PC-9 (cell line): Measurements from ENCODE around the gene MCOLN1. TPM values are rescaled to one million over a fixed set of nuclear protein-coding genes. Genes with fewer than 3 reads are reported as not detected.

Source experiments
- BruUV-seq: library from RNA; stranded (reverse); fragments of 400-500 nt; replicated peaks from 2 replicates; lab custom pipeline; 2021; lab: Mats Ljungman, UMichigan
- CTCF ChIA-PET: fragments of 300-600 bp; sonication (Branson Sonifier 250); formaldehyde crosslinking; loops from one replicate; lab custom pipeline; 2022; ENCODE audit warnings: antibody characterized with exemption; lab: Charles Lee
- POLR2A ChIA-PET: fragments of 300-600 bp; sonication (Branson Sonifier 250); formaldehyde crosslinking; loops from one replicate; lab custom pipeline; 2022; ENCODE audit warnings: antibody characterized with exemption; ENCODE audit not compliant: unreplicated experiment; lab: Charles Lee
- DNase-seq, 2 experiments: peaks; one replicate each; pipeline versions ENCODE4 v3.0.0 to v3.0.0-alpha.2; 2015 to 2022; ENCODE audit warnings: mixed read lengths in 1 of 2
- H2AFZ ChIP-seq: fragments of 200-600 bp; sonication (generic); 2 replicates; pipeline ENCODE4 v1.8.1; 2017; ENCODE audit warnings: antibody characterized with exemption
- H3F3A ChIP-seq: fragments of 200-600 bp; sonication (generic); 2 replicates; pipeline ENCODE4 v1.8.1; 2017; ENCODE audit warnings: antibody characterized with exemption, mild to moderate bottlenecking, low read depth; ENCODE audit not compliant: insufficient read depth
- H3K27ac ChIP-seq: fragments of 200-600 bp; sonication (generic); 2 replicates; pipeline ENCODE4 v1.6.1; 2016; ENCODE audit warnings: mixed run types
- H3K27me3 ChIP-seq: fragments of 200-600 bp; sonication (generic); 2 replicates; pipeline ENCODE4 v1.6.1; 2016; ENCODE audit warnings: low read depth, mixed run types; ENCODE audit not compliant: insufficient read depth
- H3K36me3 ChIP-seq: fragments of 200-600 bp; sonication (generic); 2 replicates; pipeline ENCODE4 v1.6.1; 2016; ENCODE audit warnings: low read depth, mixed run types
- H3K4me1 ChIP-seq: fragments of 200-600 bp; sonication (generic); replicated peaks from 2 replicates; pipeline ENCODE4 v1.6.1; 2016; ENCODE audit warnings: mixed run types; ENCODE audit not compliant: insufficient read depth
- H3K4me2 ChIP-seq: fragments of 200-600 bp; sonication (generic); 2 replicates; pipeline ENCODE4 v1.6.1; 2017; ENCODE audit warnings: mixed run types
- H3K4me3 ChIP-seq: fragments of 200-600 bp; sonication (generic); 2 replicates; pipeline ENCODE4 v1.6.1; 2016; ENCODE audit warnings: mixed run types
- H3K79me2 ChIP-seq: fragments of 200-600 bp; sonication (generic); 2 replicates; pipeline ENCODE4 v1.6.1; 2017; ENCODE audit warnings: low read depth, mixed run types
- H3K9me2 ChIP-seq: fragments of 200-600 bp; sonication (generic); 2 replicates; pipeline ENCODE4 v1.8.1; 2017; ENCODE audit warnings: mild to moderate bottlenecking; ENCODE audit not compliant: insufficient read depth
- H3K9me3 ChIP-seq: fragments of 200-600 bp; sonication (generic); 2 replicates; pipeline ENCODE4 v1.8.1; 2016; ENCODE audit warnings: low read depth; ENCODE audit not compliant: insufficient read depth
- H4K20me1 ChIP-seq: fragments of 200-600 bp; sonication (generic); 2 replicates; pipeline ENCODE4 v1.8.1; 2017; ENCODE audit not compliant: insufficient read depth
- CTCF ChIP-seq: fragments of 200-600 bp; sonication (generic); conservative IDR thresholded peaks from 2 replicates; pipeline ENCODE4 v1.6.1; 2017; ENCODE audit warnings: mixed run types, antibody characterized with exemption, mild to moderate bottlenecking, moderate library complexity
- EZH2 ChIP-seq: fragments of 200-600 bp; sonication (generic); IDR thresholded peaks from 2 replicates; pipeline ENCODE4 v1.8.0; 2017; ENCODE audit warnings: antibody characterized with exemption, low read depth
- intact Hi-C: fragments of 100-400 bp; cut with micrococcal nuclease; formaldehyde crosslinking; loops from one replicate; pipeline ENCODE4 v1.10.0; 2022; ENCODE audit not compliant: unreplicated experiment
- total RNA-seq: library from RNA; stranded (reverse); gene quantifications from 2 replicates; pipeline ENCODE4 v1.2.3, GENCODE V29; 2021

The MCOLN1 gene
- total RNA-seq, 1 experiment from 2014 or later, result 16.0 TPM

GRCh38 chr19:7542556-7543348 is 20.3 kb downstream of the MCOLN1 start:
- BruUV-seq, result no TSS peak
- peaks cover 10% of the 10 kb centered on the region; the same call in 1 of the 2 replicates for H3K36me3 ChIP-seq
- H4K20me1 ChIP-seq, result no peaks in the 10 kb centered on the region
- H3K9me3 ChIP-seq, result no peaks in the 10 kb centered on the region
- ChIA-PET POLR2A (no interaction called here), CTCF (no interaction called here)
- no peak overlapping the region for H3K4me3 ChIP-seq
- peaks cover 13% of the 10 kb centered on the region; the same call in 1 of the 2 replicates for H3F3A ChIP-seq
- no peaks in the 10 kb centered on the region for H3K9me2 ChIP-seq
- H3K4me1 ChIP-seq, result no peaks in the 10 kb centered on the region
- H2AFZ ChIP-seq, result no peak overlapping the region
- no peak overlapping the region for H3K4me2 ChIP-seq
- intact Hi-C loops, result no loop called here
- no peak for TF ChIP-seq EZH2
- no peak for TF ChIP-seq CTCF
- H3K27me3 ChIP-seq, result no peaks in the 10 kb centered on the region
- DNase-seq, result no peak
- no peak overlapping the region for H3K27ac ChIP-seq
- no peaks in the 10 kb centered on the region for H3K79me2 ChIP-seq

- DNase-seq, result no peak
These were observed 22.2 kb downstream of the MCOLN1 start for GRCh38 chr19:7544626-7545025.

GRCh38 chr19:7545300-7545699 is 22.9 kb downstream of the MCOLN1 start:
- H4K20me1 ChIP-seq, result no peaks in the 10 kb centered on the region
- 0 out of 2 replicates have a peak, but pooled peaks cover 10% of the 10 kb centered on the region for H3K36me3 ChIP-seq
- BruUV-seq, result no TSS peak
- DNase-seq, result no peak
- ChIA-PET CTCF (no interaction called here), POLR2A (no interaction called here)
- H2AFZ ChIP-seq, result no peak overlapping the region
- H3K4me3 ChIP-seq, result no peak overlapping the region
- TF ChIP-seq CTCF (no peak), EZH2 (no peak)
- H3K27me3 ChIP-seq, result no peaks in the 10 kb centered on the region
- H3K9me2 ChIP-seq, result no peaks in the 10 kb centered on the region
- no peak overlapping the region for H3K4me2 ChIP-seq
- H3K79me2 ChIP-seq, result no peaks in the 10 kb centered on the region
- no peaks in the 10 kb centered on the region for H3K9me3 ChIP-seq
- H3K4me1 ChIP-seq, result no peaks in the 10 kb centered on the region
- H3K27ac ChIP-seq, result no peak overlapping the region
- intact Hi-C loops, result no loop called here
- H3F3A ChIP-seq, result peaks cover 11% of the 10 kb centered on the region; the same call in 1 of the 2 replicates

More at GRCh38 chr19:7544626-7545025, 22.2 kb downstream of the MCOLN1 start:
- H3K9me2 ChIP-seq, result no peaks in the 10 kb centered on the region
- no peak overlapping the region for H3K4me2 ChIP-seq
- no TSS peak for BruUV-seq
- peaks cover 11% of the 10 kb centered on the region; the same call in 1 of the 2 replicates for H3F3A ChIP-seq
- H3K27me3 ChIP-seq, result no peaks in the 10 kb centered on the region
- 0 out of 2 replicates have a peak, but pooled peaks cover 10% of the 10 kb centered on the region for H3K36me3 ChIP-seq
- H3K27ac ChIP-seq, result no peak overlapping the region
- no peaks in the 10 kb centered on the region for H4K20me1 ChIP-seq
- ChIA-PET POLR2A (no interaction called here), CTCF (no interaction called here)
- no peak overlapping the region for H3K4me3 ChIP-seq
- no peaks in the 10 kb centered on the region for H3K9me3 ChIP-seq
- H3K4me1 ChIP-seq, result no peaks in the 10 kb centered on the region
- H3K79me2 ChIP-seq, result no peaks in the 10 kb centered on the region
- H2AFZ ChIP-seq, result no peak overlapping the region
- TF ChIP-seq EZH2 (no peak), CTCF (no peak)
- intact Hi-C loops, result no loop called here
